Choroid plexus epithelial cell (primary cell): ENCODE measurements around the gene CDC14C.

Experiments
- DNase-seq: peaks from one replicate; pipeline ENCODE4 v3.0.0-alpha.2; 2010; ENCODE audit warnings: low read depth
- H3K4me3 ChIP-seq: 2 replicates; pipeline ENCODE4 v1.5.1; 2011; ENCODE audit warnings: low read depth, mild to moderate bottlenecking, control low read depth, low read length, moderate library complexity
- TF ChIP-seq, protein P1 (sequence below): conservative IDR thresholded peaks from 2 replicates; pipeline ENCODE4 v1.5.1; 2011; ENCODE audit warnings: low read depth, mild to moderate bottlenecking, control low read depth, inconsistent platforms, low read length, moderate library complexity

CDC14C gene

DNA sequence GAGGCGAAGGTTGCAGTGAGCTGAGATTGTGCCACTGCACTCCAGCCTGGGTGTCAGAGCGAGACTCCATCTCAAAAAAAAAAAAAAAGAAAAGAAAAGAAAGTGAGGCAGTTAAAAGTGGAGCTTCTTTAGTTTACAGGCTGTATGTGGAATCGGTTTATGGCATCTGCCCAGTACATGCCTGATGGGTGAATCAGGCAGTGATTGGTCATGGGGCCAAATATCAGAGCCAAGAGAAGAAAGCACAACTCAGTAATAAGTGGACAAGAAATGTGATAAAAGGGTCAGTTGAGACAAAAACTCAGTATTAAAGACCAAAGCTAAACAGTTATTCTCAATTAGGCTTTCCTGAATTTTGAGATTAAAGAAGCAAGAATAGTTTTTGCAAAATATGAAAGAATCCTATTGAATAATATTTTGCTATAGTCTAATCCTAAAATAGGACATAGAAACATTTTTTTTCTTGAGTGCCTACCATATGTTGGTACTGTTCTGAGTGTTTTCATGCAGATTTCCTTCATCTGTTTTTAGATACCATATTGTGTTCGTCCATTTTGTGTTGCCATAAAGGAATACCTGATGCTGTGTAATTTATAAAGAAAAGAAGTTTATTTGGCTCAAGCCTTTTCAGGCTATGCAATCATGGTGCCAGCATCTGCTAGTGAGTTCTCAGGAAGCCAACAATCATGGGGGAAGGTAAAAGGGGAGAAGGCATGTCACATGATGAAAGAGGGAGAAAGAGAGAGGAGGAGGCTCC lies 14.4 kb downstream of the CDC14C start:
- peak; percentile 67 for DNase-seq
- no peak overlapping the region for H3K4me3 ChIP-seq
- TF ChIP-seq, protein P1, sequence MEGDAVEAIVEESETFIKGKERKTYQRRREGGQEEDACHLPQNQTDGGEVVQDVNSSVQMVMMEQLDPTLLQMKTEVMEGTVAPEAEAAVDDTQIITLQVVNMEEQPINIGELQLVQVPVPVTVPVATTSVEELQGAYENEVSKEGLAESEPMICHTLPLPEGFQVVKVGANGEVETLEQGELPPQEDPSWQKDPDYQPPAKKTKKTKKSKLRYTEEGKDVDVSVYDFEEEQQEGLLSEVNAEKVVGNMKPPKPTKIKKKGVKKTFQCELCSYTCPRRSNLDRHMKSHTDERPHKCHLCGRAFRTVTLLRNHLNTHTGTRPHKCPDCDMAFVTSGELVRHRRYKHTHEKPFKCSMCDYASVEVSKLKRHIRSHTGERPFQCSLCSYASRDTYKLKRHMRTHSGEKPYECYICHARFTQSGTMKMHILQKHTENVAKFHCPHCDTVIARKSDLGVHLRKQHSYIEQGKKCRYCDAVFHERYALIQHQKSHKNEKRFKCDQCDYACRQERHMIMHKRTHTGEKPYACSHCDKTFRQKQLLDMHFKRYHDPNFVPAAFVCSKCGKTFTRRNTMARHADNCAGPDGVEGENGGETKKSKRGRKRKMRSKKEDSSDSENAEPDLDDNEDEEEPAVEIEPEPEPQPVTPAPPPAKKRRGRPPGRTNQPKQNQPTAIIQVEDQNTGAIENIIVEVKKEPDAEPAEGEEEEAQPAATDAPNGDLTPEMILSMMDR: no peak

DNA sequence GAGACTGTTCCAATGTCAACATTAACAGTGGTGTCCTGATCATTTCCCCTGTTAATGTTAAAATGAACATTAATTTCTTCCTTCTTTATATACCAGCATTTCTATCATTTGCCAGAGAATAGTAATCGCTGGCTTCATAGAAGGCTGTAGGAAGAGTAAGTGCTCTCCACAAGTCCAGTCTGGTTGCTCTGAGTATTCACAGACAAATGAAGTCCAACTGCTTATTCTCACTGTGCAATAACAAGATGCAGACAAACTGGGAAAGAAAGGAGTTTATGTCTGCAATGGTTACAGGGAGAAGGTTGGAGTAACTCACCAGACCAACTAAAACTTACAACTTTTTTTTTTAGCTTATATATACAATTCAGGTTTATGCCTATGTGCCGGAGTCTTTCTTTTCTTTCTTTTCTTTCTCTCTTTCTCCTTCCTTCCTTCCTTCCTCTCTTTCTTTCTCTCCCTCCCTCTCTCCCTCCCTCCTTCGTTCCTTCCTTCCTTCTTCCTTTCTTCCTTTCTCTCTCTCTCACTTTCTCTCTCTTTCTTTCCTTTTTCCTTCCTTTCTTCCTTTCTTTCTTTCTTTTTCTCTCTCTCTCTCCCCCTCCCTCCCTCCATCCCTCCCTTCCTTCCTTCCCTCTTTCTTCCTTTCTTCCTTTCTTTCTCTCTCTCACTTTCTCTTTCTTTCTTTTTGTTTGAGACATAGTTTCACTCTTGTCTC lies 19.1 kb downstream of the CDC14C start:
- no peak overlapping the region for H3K4me3 ChIP-seq
- TF ChIP-seq, protein P1: no peak
- no peak for DNase-seq

DNA sequence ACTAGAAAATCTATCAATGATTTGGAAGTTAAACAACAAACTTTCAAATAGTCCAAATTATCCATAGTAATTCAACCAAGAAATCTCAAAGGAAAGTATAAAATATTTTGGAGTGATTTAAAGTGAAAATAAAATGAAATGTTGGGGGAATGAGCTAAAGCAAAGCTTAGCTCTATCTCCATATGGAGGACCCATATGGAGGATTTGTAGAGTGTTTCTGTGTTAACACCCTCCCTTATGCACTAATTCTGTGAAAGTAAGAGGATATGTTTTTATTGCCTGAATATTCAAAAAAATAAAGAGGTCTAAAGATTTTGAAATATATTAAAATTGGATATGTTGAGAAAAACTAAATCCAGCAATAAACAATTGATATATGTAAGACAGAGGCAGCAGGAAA lies 31.6 kb downstream of the CDC14C start:
- TF ChIP-seq, protein P1: no peak
- no peak for DNase-seq
- H3K4me3 ChIP-seq: no peak overlapping the region

DNA sequence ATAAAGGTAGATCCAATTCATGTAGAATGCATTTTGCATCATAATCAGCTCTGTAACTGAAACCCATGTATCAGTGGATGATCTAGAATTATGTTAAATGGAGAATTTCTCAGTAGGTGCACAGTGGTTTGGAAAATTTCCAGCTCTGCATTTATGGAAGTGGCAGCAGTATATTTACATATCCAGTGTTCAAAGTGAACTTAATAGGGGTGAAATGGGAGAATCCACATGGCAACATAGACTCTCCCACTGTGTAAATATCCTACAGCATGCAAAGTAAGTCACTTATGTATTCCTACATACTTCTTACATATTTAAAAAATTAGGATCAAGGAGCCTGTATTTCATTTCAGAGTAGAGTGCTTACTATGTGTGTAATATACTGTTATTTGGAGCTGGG lies 35.3 kb downstream of the CDC14C start:
- no peak overlapping the region for H3K4me3 ChIP-seq
- DNase-seq: no peak
- TF ChIP-seq, protein P1: no peak

DNA sequence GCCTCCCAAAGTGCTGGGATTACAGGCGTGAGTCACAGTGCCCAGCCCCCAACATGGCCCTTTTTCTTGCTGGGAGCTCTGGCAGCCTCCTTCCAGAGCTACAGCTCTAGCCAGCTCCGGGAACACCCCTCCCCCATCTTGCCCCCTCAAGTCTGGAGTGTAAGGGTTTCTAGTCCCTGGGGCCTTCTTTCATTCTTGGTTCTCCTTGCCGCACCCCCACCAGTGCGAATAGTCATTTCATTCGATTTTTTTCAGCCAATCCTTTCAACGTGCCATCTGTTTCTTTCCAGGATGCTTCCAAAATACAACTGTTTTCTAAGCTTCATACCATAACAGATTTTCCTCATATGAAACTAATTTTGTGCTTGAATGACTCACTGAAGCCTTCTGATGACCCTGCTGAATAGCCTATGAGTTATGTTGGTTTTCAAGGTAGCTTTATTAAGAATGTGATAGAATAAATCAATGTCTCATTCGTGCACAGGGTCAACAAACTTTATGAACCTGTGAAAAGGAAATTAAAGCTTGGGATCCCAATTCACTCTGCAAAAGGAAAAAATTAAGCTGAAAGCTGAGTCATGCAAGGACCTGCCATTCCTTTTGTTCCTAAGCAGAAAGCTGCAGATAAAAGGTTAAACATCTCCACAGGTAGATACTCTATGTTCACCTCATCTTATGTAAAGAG lies 38.6 kb downstream of the CDC14C start:
- no peak for DNase-seq
- H3K4me3 ChIP-seq: no peak overlapping the region

DNA sequence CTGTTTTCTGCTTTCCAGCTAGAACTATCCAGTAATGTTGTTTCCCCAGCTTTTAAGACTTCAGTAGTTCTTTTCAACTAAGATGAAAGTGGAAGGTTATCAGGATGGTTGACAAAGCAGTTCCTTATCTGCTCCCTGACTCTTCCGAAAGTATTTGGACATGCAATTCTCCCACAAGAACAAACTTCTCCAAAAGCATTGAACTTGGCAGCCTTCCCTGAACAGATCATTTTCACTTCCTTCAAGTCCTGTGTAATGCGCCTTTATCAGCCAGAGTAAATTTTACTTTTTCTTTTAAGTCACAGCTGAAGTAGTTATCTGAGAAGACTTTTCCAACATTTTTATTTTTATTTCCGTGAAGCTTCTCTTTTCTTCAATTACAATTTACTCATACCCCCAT lies 39.7 kb downstream of the CDC14C start:
- peak; percentile 39 for DNase-seq
- H3K4me3 ChIP-seq: no peak overlapping the region
- TF ChIP-seq, protein P1: no peak

More for the DNA sequence above, 38.6 kb downstream of the CDC14C start:
- TF ChIP-seq, protein P1: no peak
